ENCODE results near the gene ADD3.

Gene ADD3

GRCh38 chr10:110181911-110182310 is 174.1 kb downstream of the ADD3 start:
- Histone ChIP-seq H3K9ac (ENCODE audit: low read depth, low read length) (no peak overlapping the region), H3K9me3 (ENCODE audit: control insufficient read depth, insufficient read depth, low read length) (no peaks in the 10 kb centered on the region), H3K27me3 (ENCODE audit: control insufficient read depth, insufficient read depth, low read length) (peaks cover 40% of the 10 kb centered on the region), H3K36me3 (ENCODE audit: control insufficient read depth, insufficient read depth, low read length) (no peaks in the 10 kb centered on the region), H3K4me1 (ENCODE audit: control insufficient read depth, insufficient read depth, low read length) (no peaks in the 10 kb centered on the region), H3K4me3 (ENCODE audit: low read depth, low read length) (no peak overlapping the region)

- H3K4me3 ChIP-seq (ENCODE audit: low read depth, low read length), result no peak overlapping the region
- no peaks in the 10 kb centered on the region for H3K9me3 ChIP-seq (ENCODE audit: control insufficient read depth, insufficient read depth, low read length)
- H3K27me3 ChIP-seq (ENCODE audit: control insufficient read depth, insufficient read depth, low read length), result peaks cover 24% of the 10 kb centered on the region
- H3K4me1 ChIP-seq (ENCODE audit: control insufficient read depth, insufficient read depth, low read length), result no peaks in the 10 kb centered on the region
- H3K36me3 ChIP-seq (ENCODE audit: control insufficient read depth, insufficient read depth, low read length), result no peaks in the 10 kb centered on the region
- H3K9ac ChIP-seq (ENCODE audit: low read depth, low read length), result no peak overlapping the region
Observed at GRCh38 chr10:110184398-110184797, 176.6 kb downstream of the ADD3 start.

All from iPS-15b (cell line).